ENCODE measurements around the gene CNOT8. TPM values are rescaled to one million over a fixed set of nuclear protein-coding genes. Genes with fewer than 3 reads are reported as not detected.

CNOT8 gene
- total RNA-seq, 1 experiment from 2014 or later = 45.0 TPM

GRCh38 chr5:154860765-154861164, 2.3 kb downstream of the CNOT8 start:
- H3K79me2 ChIP-seq (ENCODE audit: insufficient read depth, low read length) = peaks cover 56% of the 10 kb centered on the region
- ChIA-PET CTCF (no interaction called here), RAD21 (ENCODE audit: low non-redundant PET in 1 of 2, low total read pairs in 2 of 2, uncharacterized antibody in 2 of 2, unreplicated experiment in 2 of 2) (no interaction called here), POLR2A (no interaction called here)
- intact Hi-C loops (cut with micrococcal nuclease) = no loop called here
- H3K4me1 ChIP-seq (ENCODE audit: control insufficient read depth in 1 of 2, insufficient read depth in 2 of 2, low read length in 2 of 2) = peaks cover 17 to 22% of the 10 kb centered on the region in 2 experiments
- H3K9me2 ChIP-seq (ENCODE audit: insufficient read depth) = no peaks in the 10 kb centered on the region
- H3K9ac ChIP-seq (ENCODE audit: low read length) = no peak overlapping the region
- BruUV-seq (replicated peaks) = no TSS peak
- TF ChIP-seq MAX (IDR thresholded peaks at IDR 0.05) (no peak), CTCF (IDR thresholded peaks at IDR 0.05 in 2 of 3, conservative IDR thresholded peaks at IDR 0.05 in 1 of 3; ENCODE audit: borderline replicate concordance in 1 of 3, insufficient read depth in 1 of 3, low read depth in 2 of 3, low read length in 2 of 3) (no peak), REST (IDR thresholded peaks at IDR 0.05; ENCODE audit: low read depth) (no peak)
- H3K36me3 ChIP-seq (ENCODE audit: control insufficient read depth in 1 of 2, insufficient read depth in 2 of 2, low read length in 2 of 2) = peaks cover 0 to 7% of the 10 kb centered on the region in 2 experiments; a peak in 1 of 4 replicates
- ATAC-seq (no peak), DNase-seq (ENCODE audit: low read depth, low spot score) (no peak)
- no peaks in the 10 kb centered on the region for H3K27me3 ChIP-seq (ENCODE audit: insufficient read depth, low read length)
- no peaks in the 10 kb centered on the region for H3K9me3 ChIP-seq (ENCODE audit: control insufficient read depth in 1 of 2, insufficient read depth in 1 of 2, low read depth in 1 of 2, low read length in 2 of 2)
- no peaks in the 10 kb centered on the region for H4K20me1 ChIP-seq (ENCODE audit: insufficient read depth)
- H3K4me3 ChIP-seq (replicated peaks in 1 of 2; ENCODE audit: low read depth in 1 of 2, low read length in 2 of 2) = no peak overlapping the region
- H3K27ac ChIP-seq (ENCODE audit: low read depth, low read length) = no peak overlapping the region
- no peak overlapping the region for H3K4me2 ChIP-seq (ENCODE audit: low read length)
- H2AFZ ChIP-seq (ENCODE audit: low read depth, low read length, poor library complexity, severe bottlenecking) = no peak overlapping the region
